H9 (cell line): Measurements from ENCODE around the gene CXCL1. TPM values are rescaled to one million over a fixed set of nuclear protein-coding genes. Genes with fewer than 3 reads are reported as not detected.

Experiments used
- DNase-seq: peaks from one replicate; pipeline ENCODE4 v3.0.0-alpha.2; 2017
- H2AFZ ChIP-seq: one replicate; pipeline ENCODE4 v1.6.1; 2013; ENCODE audit warnings: mild to moderate bottlenecking, low read length, control low read depth, moderate library complexity
- H2AK5ac ChIP-seq: 2 replicates; pipeline ENCODE4 v1.6.1; 2013; ENCODE audit warnings: low read length, control low read depth, mixed read lengths; ENCODE audit not compliant: insufficient read length
- H2BK120ac ChIP-seq: one replicate; pipeline ENCODE4 v1.6.1; 2013; ENCODE audit warnings: low read depth, mild to moderate bottlenecking, low read length, control low read depth, inconsistent platforms; ENCODE audit not compliant: poor library complexity, severe bottlenecking
- H2BK12ac ChIP-seq: 2 replicates; pipeline ENCODE4 v1.6.1; 2013; ENCODE audit warnings: low read length, control low read depth, mixed read lengths, low read depth; ENCODE audit not compliant: insufficient read length
- H2BK15ac ChIP-seq: 2 replicates; pipeline ENCODE4 v1.6.1; 2013; ENCODE audit warnings: low read depth, low read length, control low read depth
- H2BK20ac ChIP-seq: one replicate; pipeline ENCODE4 v1.6.1; 2013; ENCODE audit warnings: low read depth, mild to moderate bottlenecking, low read length, control low read depth, inconsistent platforms; ENCODE audit not compliant: poor library complexity, severe bottlenecking
- H2BK5ac ChIP-seq: 2 replicates; pipeline ENCODE4 v1.6.1; 2013; ENCODE audit warnings: low read length, control low read depth, mixed read lengths; ENCODE audit not compliant: insufficient read length
- H3K14ac ChIP-seq: 2 replicates; pipeline ENCODE4 v1.6.1; 2013; ENCODE audit warnings: low read length, control low read depth; ENCODE audit not compliant: insufficient read depth
- H3K18ac ChIP-seq: 2 replicates; pipeline ENCODE4 v1.6.1; 2013; ENCODE audit warnings: low read depth, mild to moderate bottlenecking, mixed read lengths, low read length, control low read depth; ENCODE audit not compliant: insufficient read length
- H3K23ac ChIP-seq: 2 replicates; pipeline ENCODE4 v1.6.1; 2013; ENCODE audit warnings: low read length, control low read depth, mixed read lengths, low read depth; ENCODE audit not compliant: insufficient read length
- H3K23me2 ChIP-seq: 2 replicates; pipeline ENCODE4 v1.6.1; 2013; ENCODE audit warnings: low read depth, mild to moderate bottlenecking, mixed read lengths, low read length, control low read depth; ENCODE audit not compliant: insufficient read length, poor library complexity, severe bottlenecking
- H3K27ac ChIP-seq: 2 replicates; pipeline ENCODE4 v1.5.1; 2013; ENCODE audit warnings: low read length, control low read depth, mixed read lengths, low read depth; ENCODE audit not compliant: insufficient read length
- H3K27me3 ChIP-seq: 2 replicates; pipeline ENCODE4 v1.6.1; 2013; ENCODE audit warnings: low read length, control low read depth, inconsistent platforms; ENCODE audit not compliant: insufficient read depth
- H3K4ac ChIP-seq: 2 replicates; pipeline ENCODE4 v1.6.1; 2013; ENCODE audit warnings: low read depth, mild to moderate bottlenecking, control low read depth, inconsistent platforms, low read length, moderate library complexity
- H3K4me1 ChIP-seq: 2 replicates; pipeline ENCODE4 v1.6.1; 2013; ENCODE audit warnings: low read length, control low read depth, inconsistent platforms; ENCODE audit not compliant: insufficient read depth
- H3K4me2 ChIP-seq: 2 replicates; pipeline ENCODE4 v1.6.1; 2013; ENCODE audit warnings: low read length, control low read depth, mixed read lengths; ENCODE audit not compliant: insufficient read length, insufficient read depth
- H3K56ac ChIP-seq: 2 replicates; pipeline ENCODE4 v1.6.1; 2013; ENCODE audit warnings: low read depth, mild to moderate bottlenecking, mixed read lengths, low read length, control low read depth; ENCODE audit not compliant: insufficient read length
- H3K79me1 ChIP-seq: 2 replicates; pipeline ENCODE4 v1.6.1; 2013; ENCODE audit warnings: low read depth, mild to moderate bottlenecking, moderate library complexity, low read length, control low read depth, inconsistent platforms; ENCODE audit not compliant: insufficient read depth, poor library complexity, severe bottlenecking
- H3K79me2 ChIP-seq: 2 replicates; pipeline ENCODE4 v1.6.1; 2013; ENCODE audit warnings: low read length, control low read depth, inconsistent platforms; ENCODE audit not compliant: insufficient read depth
- H3K9ac ChIP-seq: 2 replicates; pipeline ENCODE4 v1.6.1; 2013; ENCODE audit warnings: low read length, control low read depth, mixed read lengths; ENCODE audit not compliant: insufficient read length; ENCODE audit errors: extremely low read depth
- H3K9me3 ChIP-seq: one replicate; pipeline ENCODE4 v1.6.1; 2013; ENCODE audit warnings: low read depth, low read length, inconsistent platforms; ENCODE audit not compliant: control insufficient read depth
- H3T11ph ChIP-seq: one replicate; pipeline ENCODE4 v1.6.1; 2013; ENCODE audit warnings: mild to moderate bottlenecking, low read length, control low read depth, inconsistent platforms
- H4K20me1 ChIP-seq: one replicate; pipeline ENCODE4 v1.6.1; 2013; ENCODE audit not compliant: control insufficient read depth, insufficient read length, insufficient read depth
- H4K5ac ChIP-seq: 2 replicates; pipeline ENCODE4 v1.6.1; 2013; ENCODE audit warnings: low read depth, mild to moderate bottlenecking, mixed read lengths, low read length, control low read depth; ENCODE audit not compliant: insufficient read length
- H4K8ac ChIP-seq: replicated peaks from 2 replicates; pipeline ENCODE4 v1.6.1; 2013; ENCODE audit warnings: low read length, control low read depth, mixed read lengths, low read depth; ENCODE audit not compliant: insufficient read length
- H4K91ac ChIP-seq: 2 replicates; pipeline ENCODE4 v1.6.1; 2013; ENCODE audit warnings: low read depth, mild to moderate bottlenecking, moderate library complexity, mixed read lengths, low read length, control low read depth; ENCODE audit not compliant: insufficient read length
- H3K27ac Mint-ChIP-seq, 3 experiments: 2 replicates in 2 of 3; 3 replicates in 1 of 3; pipeline ENCODE4 v1.8.0; 2020 to 2021; ENCODE audit warnings: mixed read lengths in 3 of 3, mild to moderate bottlenecking in 1 of 3, moderate library complexity in 1 of 3
- H3K27me3 Mint-ChIP-seq: 2 replicates; pipeline ENCODE4 v1.8.0; 2021; ENCODE audit warnings: low read depth, mild to moderate bottlenecking, moderate library complexity, mixed read lengths
- H3K36me3 Mint-ChIP-seq, 3 experiments: 2 replicates in 2 of 3; 3 replicates in 1 of 3; pipeline ENCODE4 v1.8.0; 2020 to 2021; ENCODE audit warnings: low read depth in 3 of 3, mixed read lengths in 3 of 3; ENCODE audit not compliant: insufficient read depth in 1 of 3
- H3K4me1 Mint-ChIP-seq, 2 experiments: 2 replicates each; pipeline ENCODE4 v1.8.0; 2020; ENCODE audit warnings: mixed read lengths in 2 of 2
- H3K4me3 Mint-ChIP-seq, 2 experiments: 2 replicates in 1 of 2; 3 replicates in 1 of 2; pipeline ENCODE4 v1.8.0; 2020 to 2021; ENCODE audit warnings: mild to moderate bottlenecking in 2 of 2, mixed read lengths in 2 of 2, moderate library complexity in 1 of 2
- H3K9me3 Mint-ChIP-seq, 2 experiments: 2 replicates in 1 of 2; 3 replicates in 1 of 2; pipeline ENCODE4 v1.8.0; 2020; ENCODE audit warnings: mild to moderate bottlenecking in 2 of 2, mixed read lengths in 2 of 2, moderate library complexity in 1 of 2
- CTCF ChIP-seq: fragments of 200-600 bp; sonication (generic); conservative IDR thresholded peaks from 3 replicates; pipeline ENCODE4 v1.8.0; 2021; ENCODE audit warnings: antibody characterized with exemption, mild to moderate bottlenecking
- WGBS: extraction: QIAGEN DNeasy Blood & Tissue Kit; methylation state at CpG from one replicate; pipeline ENCODE4 v1.1.7; 2013; ENCODE audit warnings: missing lambda C conversion rate, low lambda C conversion rate, mixed read lengths; ENCODE audit not compliant: insufficient read length; ENCODE audit errors: extremely low coverage; 5-methylcytosine and 5-hydroxymethylcytosine counted together
- total RNA-seq: library from RNA; stranded (reverse); gene quantifications from 2 replicates; pipeline ENCODE4 v1.2.1, GENCODE V29; 2021

Gene CXCL1
- total RNA-seq, 1 experiment from 2014 or later = 0.20 TPM

GRCh38 chr4:73853246-73853704 lies 15.9 kb upstream of the CXCL1 start, which contains the start of gene PF4V1:
Gene PF4V1, plus strand, starts transcription at chr4:73853296. Its CDS starts 67 bp downstream, at chr4:73853363.
- no peak within 1 kb of the TSS for H2AK5ac ChIP-seq
- Mint-ChIP-seq H3K9me3 (no peaks in the 10 kb centered on the region), H3K4me3 (peak within 1 kb of the TSS in 1 of 2 experiments; percentile 19; a peak in 1 of 5 replicates), H3K36me3 (no peaks in the 10 kb centered on the region), H3K27me3 (peaks cover 5% of the 10 kb centered on the region), H3K4me1 (peaks cover 8 to 10% of the 10 kb centered on the region in 2 experiments), H3K27ac (no peak within 1 kb of the TSS)
- no peak within 1 kb of the TSS for H3K27ac ChIP-seq
- peak; percentile 27; the same call in 2 of the 3 replicates for TF ChIP-seq CTCF
- H3K9ac ChIP-seq = no peak within 1 kb of the TSS
- H3K79me2 ChIP-seq = no peaks in the 10 kb centered on the region
- no peak within 1 kb of the TSS for H3K18ac ChIP-seq
- H2AFZ ChIP-seq = no peak within 1 kb of the TSS
- no peak within 1 kb of the TSS for H2BK15ac ChIP-seq
- no peak within 1 kb of the TSS for H3K23ac ChIP-seq
- no peak within 1 kb of the TSS for H4K91ac ChIP-seq
- H2BK120ac ChIP-seq = no peak within 1 kb of the TSS
- H3K4me1 ChIP-seq = peaks cover 2% of the 10 kb centered on the region; the same call in 1 of the 2 replicates
- H2BK5ac ChIP-seq = no peak within 1 kb of the TSS
- H3K9me3 ChIP-seq = no peaks in the 10 kb centered on the region
- no peaks in the 10 kb centered on the region for H3K79me1 ChIP-seq
- no peak within 1 kb of the TSS for H4K5ac ChIP-seq
- no peak within 1 kb of the TSS for H3K56ac ChIP-seq
- H3K27me3 ChIP-seq = no peaks in the 10 kb centered on the region
- no peaks in the 10 kb centered on the region for H3K23me2 ChIP-seq
- no peak within 1 kb of the TSS for H4K8ac ChIP-seq
- H2BK20ac ChIP-seq = no peak within 1 kb of the TSS
- H3K4ac ChIP-seq = no peak within 1 kb of the TSS
- H3T11ph ChIP-seq = no peak within 1 kb of the TSS
- no peak within 1 kb of the TSS; the same call in 1 of the 2 replicates for H3K14ac ChIP-seq
- H4K20me1 ChIP-seq = no peaks in the 10 kb centered on the region
- no peak within 1 kb of the TSS for H3K4me2 ChIP-seq
- no CpG with 5 or more reads among the region's 22 CpGs for WGBS
- DNase-seq = peak; percentile 89
- H2BK12ac ChIP-seq = no peak within 1 kb of the TSS
